ENCODE measurements around the gene MAST4. TPM values are rescaled to one million over a fixed set of nuclear protein-coding genes. Genes with fewer than 3 reads are reported as not detected.

MAST4 gene
- total RNA-seq, 1 donor from 2014 or later, result 52.6 TPM

- intact Hi-C loops (cut with DNase I), result no loop called here
- Histone ChIP-seq H3K4me3 (no peak overlapping the region), H3K9me3 (no peaks in the 10 kb centered on the region), H3K27ac (no peak overlapping the region), H3K27me3 (no peaks in the 10 kb centered on the region), H3K4me1 (no peaks in the 10 kb centered on the region), H3K36me3 (peaks cover 56% of the 10 kb centered on the region)
- DNase-seq, result no peak
- no peak for ATAC-seq
- TF ChIP-seq, protein P1, sequence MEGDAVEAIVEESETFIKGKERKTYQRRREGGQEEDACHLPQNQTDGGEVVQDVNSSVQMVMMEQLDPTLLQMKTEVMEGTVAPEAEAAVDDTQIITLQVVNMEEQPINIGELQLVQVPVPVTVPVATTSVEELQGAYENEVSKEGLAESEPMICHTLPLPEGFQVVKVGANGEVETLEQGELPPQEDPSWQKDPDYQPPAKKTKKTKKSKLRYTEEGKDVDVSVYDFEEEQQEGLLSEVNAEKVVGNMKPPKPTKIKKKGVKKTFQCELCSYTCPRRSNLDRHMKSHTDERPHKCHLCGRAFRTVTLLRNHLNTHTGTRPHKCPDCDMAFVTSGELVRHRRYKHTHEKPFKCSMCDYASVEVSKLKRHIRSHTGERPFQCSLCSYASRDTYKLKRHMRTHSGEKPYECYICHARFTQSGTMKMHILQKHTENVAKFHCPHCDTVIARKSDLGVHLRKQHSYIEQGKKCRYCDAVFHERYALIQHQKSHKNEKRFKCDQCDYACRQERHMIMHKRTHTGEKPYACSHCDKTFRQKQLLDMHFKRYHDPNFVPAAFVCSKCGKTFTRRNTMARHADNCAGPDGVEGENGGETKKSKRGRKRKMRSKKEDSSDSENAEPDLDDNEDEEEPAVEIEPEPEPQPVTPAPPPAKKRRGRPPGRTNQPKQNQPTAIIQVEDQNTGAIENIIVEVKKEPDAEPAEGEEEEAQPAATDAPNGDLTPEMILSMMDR (IDR thresholded peaks at IDR 0.05), result no peak
Observed at GRCh38 chr5:67115817-67116216, 519.6 kb downstream of the MAST4 start.

DNA sequence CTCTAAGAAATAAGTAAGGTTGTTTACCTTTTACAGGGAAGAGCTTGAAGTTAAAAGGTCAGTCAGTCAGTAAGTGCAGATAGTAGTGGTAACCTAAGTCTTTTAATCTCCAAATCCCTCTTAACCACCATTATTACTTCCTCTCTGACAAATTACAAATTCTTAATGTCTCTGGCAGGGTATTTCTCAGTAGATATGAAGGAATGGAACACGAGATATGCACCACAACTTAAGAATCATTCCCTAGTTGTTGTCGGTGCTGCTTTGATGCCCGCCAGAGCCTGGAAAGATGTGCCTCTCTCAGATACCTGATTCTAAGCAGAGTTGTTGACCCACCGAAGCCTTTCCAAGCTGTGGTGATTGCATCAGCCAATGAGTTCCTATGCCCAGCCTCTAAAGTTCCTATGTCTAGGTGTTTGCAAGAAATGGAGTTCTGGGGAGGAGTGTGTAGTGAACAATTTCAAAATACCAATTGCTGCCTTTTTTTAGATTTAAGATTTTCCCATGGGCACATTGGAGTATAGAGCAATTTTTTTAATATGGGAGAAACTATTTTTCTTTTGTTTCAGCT, 521.9 kb downstream of the MAST4 start:
- intact Hi-C loops (cut with DNase I), result no loop called here
- no peak overlapping the region for H3K27ac ChIP-seq

DNA sequence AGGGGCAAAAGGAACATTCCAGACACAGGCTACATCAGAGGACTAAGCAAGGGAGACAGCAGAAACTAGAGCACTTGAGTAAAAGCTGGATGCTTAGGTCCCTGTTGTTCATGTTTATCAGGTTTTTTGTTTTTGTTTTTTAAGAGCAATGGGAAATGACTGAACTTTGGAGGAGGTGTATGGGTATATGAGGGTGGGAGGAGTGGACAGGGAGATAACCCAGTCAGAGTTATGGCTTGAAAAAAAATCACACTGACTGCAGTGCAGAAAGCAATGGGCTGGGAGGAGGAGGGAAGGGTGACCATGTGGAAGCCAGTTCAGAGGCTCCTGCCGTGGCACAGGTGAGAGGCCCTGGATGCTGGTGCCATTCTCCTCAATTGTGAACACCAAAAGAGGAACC, 522.8 kb downstream of the MAST4 start:
- H3K4me3 ChIP-seq, result no peak overlapping the region
- H3K9me3 ChIP-seq, result no peaks in the 10 kb centered on the region
- H3K27ac ChIP-seq, result no peak overlapping the region
- H3K36me3 ChIP-seq, result peaks cover 61% of the 10 kb centered on the region
- H3K27me3 ChIP-seq, result no peaks in the 10 kb centered on the region
- intact Hi-C loops (cut with DNase I), result no loop called here
- no peak for DNase-seq
- ATAC-seq, result no peak
- TF ChIP-seq, protein P1 (IDR thresholded peaks at IDR 0.05), result no peak
- H3K4me1 ChIP-seq, result no peaks in the 10 kb centered on the region

More for the DNA sequence above, 521.9 kb downstream of the MAST4 start:
- H3K4me1 ChIP-seq, result no peaks in the 10 kb centered on the region
- no peak for DNase-seq
- TF ChIP-seq, protein P1 (IDR thresholded peaks at IDR 0.05), result no peak
- no peaks in the 10 kb centered on the region for H3K9me3 ChIP-seq
- ATAC-seq, result no peak
- H3K4me3 ChIP-seq, result no peak overlapping the region
- peaks cover 61% of the 10 kb centered on the region for H3K36me3 ChIP-seq
- H3K27me3 ChIP-seq, result no peaks in the 10 kb centered on the region

DNA sequence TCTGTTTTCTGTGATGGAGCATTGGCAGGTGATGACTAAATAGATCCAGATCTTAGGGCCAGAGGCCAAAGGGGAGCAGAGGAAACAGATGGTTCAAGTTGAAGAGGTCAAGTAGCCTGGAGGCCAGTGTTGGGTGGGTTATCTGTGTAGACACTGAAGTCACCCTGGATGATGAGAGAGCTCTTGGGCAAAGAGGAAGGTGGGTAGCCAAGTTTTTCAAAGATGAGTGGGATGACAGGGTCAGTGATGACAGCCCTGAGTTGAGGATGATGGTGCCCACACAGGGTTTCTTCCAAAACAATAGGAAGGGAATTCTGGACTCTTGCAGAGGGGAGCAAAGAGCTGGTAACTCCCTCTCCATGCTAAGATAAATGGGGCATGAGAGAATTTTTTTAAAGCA, 523.8 kb downstream of the MAST4 start:
- TF ChIP-seq, protein P1 (IDR thresholded peaks at IDR 0.05), result no peak
- Histone ChIP-seq H3K27me3 (no peaks in the 10 kb centered on the region), H3K9me3 (no peaks in the 10 kb centered on the region), H3K27ac (no peak overlapping the region), H3K4me3 (no peak overlapping the region), H3K36me3 (peaks cover 59% of the 10 kb centered on the region), H3K4me1 (no peaks in the 10 kb centered on the region)
- no peak for ATAC-seq
- no peak for DNase-seq
- intact Hi-C loops (cut with DNase I), result no loop called here

GRCh38 chr5:67123819-67124218, 527.6 kb downstream of the MAST4 start:
- ATAC-seq, result no peak
- no peak for DNase-seq

More at GRCh38 chr5:67123819-67124218, 527.6 kb downstream of the MAST4 start:
- Histone ChIP-seq H3K27ac (no peak overlapping the region), H3K9me3 (no peaks in the 10 kb centered on the region), H3K4me1 (no peaks in the 10 kb centered on the region), H3K27me3 (no peaks in the 10 kb centered on the region), H3K4me3 (no peak overlapping the region), H3K36me3 (peaks cover 49% of the 10 kb centered on the region)
- intact Hi-C loops (cut with DNase I), result no loop called here
- TF ChIP-seq, protein P1 (IDR thresholded peaks at IDR 0.05), result no peak
